DMS114 treated with DMSO at 0.1 percent for 48 hours (cell line): ENCODE measurements around the gene COL25A1.

ENCODE experiments used
- DNase-seq: peaks from one replicate; lab custom pipeline; 2025; ENCODE audit not compliant: unreplicated experiment; lab: John Stamatoyannopoulos, UW

COL25A1 gene

DNA sequence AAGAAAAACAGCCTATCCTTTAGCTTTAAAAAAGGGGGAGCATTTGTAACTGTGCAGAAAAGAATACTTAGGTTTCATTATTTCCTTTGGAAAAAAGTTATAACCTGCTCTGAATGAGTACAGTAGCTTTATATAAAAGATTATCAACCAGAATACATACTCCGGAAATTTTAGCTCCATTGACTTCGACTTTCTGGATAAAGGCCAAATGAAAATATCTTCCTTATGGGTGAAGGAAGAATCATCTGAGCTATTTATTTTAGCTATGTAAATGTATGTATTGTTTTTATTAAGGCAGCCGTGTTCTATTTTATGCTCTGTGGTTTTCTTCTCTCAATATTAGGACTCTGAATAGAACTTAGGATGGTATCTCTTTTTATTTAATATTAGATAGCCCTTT lies 470.6 kb downstream of the COL25A1 start:
- no peak for DNase-seq

DNA sequence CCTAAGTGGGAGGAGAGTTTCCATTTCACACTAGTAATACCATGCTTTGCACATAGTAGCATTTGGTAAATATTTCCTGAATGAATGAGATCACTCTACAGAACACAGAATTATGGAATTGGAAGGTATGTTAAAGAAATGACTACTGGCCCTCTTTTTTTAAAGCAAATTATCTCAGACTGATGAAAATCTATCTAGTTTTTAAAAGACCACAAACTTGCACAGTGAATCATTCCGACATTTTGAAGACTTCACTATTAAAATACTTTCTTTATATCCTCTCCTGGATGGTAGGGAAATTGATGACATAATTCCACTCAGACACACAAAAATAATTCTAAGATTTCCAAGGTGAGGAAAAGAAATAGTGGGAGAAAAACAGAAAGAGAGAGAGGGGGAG lies 471.2 kb downstream of the COL25A1 start:
- no peak for DNase-seq

DNA sequence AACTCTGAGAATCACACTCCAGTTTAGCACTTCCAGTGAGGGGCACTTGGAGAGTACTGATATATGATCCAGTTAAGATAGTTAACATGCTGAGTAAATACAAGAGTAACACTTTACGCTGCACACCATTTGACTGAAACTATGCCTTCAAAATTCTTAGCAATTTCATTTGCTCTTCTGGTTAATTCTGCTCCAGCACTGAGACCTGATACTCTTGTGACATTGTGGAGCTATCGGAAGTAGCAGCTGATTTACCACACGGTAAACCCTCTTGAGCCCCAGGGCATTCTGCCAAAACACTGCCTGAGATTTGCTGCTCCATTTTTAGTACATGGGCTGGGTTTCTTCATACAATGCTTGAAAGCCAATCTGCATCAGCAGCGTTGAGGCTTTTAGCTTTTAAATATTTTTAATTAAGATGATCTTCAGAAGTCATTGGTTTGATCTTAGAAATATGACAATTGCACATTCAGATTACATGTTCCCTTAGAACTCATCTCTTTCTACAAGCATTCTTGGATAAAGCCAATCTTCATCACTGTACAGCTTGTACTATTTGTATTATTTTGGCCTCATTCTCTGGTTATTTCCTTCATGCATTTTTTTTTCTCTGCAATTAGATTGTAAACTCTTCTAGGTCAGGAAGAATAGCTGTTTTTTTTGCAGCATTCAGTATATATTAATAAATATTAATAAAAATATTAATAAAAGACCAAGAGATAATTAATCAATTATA lies 471.8 kb downstream of the COL25A1 start:
- DNase-seq = no peak

DNA sequence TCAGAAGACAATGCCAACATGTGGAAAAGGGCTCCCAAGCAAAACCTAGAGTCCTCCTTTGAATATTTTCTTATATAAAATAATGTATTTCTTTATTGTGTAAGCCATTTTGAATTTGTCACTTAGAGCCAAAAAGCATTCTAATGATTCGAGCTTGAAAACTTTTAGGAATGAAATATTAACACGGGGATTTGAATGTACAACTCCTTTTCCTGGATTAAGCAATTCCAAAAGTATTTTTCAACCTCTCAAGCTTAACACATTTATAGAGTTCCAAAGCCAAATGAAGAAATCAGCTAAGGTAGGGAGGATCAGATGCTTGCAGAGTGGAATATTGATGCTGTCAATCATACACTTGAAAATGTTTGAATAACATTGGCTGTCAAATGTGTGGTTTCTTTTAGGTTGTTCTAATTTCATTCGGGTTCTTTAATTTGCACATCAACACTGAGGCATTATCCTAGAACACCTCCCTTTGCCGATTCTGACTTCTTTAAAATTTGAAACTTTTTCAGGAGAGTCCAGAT lies 472.4 kb downstream of the COL25A1 start:
- no peak for DNase-seq

DNA sequence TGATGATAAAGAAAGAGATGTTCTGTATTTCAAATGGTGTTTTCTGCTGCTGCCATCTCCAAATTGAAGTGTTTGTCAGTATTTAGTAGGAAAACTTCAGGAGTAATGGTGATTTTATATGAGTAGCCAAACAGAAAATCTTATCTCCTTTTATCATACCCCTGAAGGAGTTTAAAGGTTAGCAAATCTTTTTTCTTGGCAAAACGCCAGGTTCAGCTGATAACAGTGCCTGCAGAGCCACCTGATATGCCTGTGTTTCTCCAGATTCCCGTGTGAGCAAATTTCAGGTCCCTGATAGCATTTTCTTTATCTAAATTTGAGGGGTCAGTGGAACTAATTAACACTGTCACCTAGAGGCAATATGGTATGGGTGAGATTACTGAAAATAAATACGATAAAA lies 473.8 kb downstream of the COL25A1 start:
- no peak for DNase-seq

DNA sequence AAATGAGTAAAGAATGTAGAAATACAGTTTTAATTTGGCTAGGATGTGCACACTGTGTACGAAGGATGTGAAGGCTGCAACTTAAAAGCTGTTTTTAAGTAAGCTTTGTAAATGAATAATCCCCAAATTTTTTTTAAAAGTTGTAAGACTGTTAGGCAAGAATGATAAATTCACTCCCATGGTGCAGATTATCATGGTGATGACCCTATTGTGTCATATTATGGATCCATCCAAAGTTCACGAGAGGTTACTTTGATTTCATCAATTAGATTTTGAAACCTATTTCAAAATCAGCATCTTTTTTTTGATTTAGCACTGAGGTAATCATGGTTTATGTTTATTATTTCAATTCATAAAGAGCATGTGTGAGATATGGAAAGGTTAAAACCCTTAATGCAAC lies 476.7 kb downstream of the COL25A1 start:
- DNase-seq = no peak

DNA sequence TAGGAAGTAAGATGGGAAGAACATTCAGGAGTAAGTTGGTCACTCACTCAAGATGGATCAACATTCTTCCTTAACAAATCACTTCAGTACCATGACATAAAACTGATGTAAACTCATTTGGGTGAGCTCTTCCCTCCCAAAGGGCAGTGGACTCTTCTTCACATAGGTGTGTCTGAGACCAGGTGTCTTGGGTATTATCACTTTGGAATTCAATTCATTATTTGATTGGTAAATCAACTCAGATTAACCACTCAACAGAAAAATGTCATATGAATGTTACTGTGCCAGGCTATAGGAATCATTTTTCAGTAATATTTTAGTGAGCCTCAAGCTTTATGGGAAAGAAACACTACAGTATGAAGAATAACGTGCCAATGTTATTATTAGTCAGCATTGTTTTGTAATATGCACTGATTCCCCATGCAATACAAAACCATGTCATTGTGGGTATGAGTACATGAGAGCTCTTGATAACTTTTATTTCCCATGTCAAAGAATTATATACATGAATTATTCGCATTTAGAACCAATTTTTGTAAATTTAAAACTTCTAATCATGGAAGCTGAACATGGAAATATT lies 481.0 kb downstream of the COL25A1 start:
- DNase-seq = no peak

DNA sequence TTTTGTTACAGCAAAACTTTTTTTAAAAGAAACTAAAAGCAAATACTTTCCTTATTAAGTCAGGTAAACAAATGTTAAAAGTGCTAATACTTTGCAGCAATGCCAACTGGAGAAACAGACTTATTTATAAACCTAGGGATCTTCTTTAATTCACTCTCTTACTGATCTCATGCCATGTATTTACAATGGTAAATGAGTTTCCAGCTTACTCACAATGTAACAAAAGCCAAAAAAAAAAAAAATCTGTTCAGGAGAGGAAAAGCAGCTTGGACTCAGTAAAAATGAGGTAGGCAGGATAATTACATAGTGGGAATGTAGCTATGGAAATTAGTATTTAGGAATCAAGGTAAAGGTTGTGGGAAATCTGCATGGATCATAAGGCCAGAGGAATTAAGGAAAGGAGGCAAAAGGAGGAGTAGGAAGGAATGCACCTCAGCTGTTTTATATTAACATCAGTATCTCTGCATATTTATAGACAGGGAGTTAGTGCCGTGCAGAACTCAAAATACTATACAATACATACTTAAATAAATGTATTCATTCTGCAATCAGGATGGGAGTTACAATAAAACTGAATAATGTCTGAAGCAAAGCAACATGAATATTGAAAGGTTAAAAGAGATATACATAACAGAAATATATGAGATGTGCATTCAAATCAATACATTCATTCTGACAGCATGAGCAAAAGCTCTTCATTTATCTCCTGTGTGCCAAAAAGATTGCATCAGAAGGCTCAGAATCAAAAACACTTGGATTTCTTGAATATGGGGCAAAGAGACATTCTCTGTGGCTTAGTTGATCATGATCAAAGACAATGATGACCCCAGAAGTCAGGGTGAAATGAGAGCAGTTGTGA lies 481.7 kb downstream of the COL25A1 start:
- DNase-seq = no peak

DNA sequence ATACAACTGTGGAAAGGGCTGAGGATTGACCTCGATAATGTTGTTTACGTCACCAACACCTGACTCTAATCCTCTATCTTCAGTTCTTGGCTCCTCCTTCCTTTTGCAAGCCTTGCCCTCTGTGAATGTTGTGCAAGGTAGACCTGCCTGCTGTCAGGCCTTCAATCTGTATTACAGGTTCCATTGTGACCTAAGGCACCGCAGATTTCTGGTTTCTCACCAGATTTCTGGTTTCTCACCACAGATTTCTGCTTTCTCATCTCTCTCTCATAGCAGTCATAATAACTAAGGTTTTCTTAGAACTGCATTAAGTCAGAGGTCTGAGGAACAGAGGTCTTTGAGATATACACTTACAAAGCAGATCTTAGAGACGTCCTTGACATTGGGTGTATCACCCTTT lies 488.1 kb downstream of the COL25A1 start:
- no peak for DNase-seq

DNA sequence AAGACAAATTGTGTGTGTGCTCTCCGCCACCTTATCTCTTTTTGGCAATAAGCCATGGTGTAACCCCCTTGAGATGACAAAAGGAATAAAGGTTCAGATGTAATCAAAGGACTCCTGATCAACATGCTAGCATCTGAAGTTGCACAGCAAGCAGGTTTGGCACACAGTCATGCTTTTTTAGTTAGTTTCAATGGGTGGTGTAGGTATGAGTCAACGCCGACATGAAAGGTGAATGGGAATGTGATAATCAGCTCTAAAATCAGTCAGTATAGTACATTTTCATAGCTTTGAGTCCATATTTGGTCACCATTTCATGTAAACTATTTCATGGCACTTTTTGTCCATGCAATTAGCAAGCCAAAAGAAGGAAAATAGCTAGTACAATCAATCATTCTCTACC lies 489.2 kb downstream of the COL25A1 start:
- DNase-seq = no peak

DNA sequence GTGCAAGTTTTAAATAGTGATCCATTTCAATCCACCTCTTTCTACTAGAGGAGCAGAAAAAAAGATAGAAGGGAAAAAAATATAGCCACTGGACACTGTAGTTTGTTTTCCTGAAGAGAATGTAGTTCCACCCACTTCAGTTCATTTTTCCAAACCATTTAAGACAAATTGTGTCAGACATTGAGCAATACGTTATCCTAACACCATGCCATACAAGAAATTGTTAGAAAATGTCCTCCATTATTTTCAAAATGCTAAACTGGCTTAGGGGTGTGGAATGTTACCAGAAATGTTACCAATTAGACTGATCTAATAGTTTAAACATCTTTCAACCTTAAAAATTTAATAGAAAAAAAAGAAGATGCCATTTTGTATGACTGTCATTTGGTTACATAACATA lies 491.0 kb downstream of the COL25A1 start:
- DNase-seq = no peak

DNA sequence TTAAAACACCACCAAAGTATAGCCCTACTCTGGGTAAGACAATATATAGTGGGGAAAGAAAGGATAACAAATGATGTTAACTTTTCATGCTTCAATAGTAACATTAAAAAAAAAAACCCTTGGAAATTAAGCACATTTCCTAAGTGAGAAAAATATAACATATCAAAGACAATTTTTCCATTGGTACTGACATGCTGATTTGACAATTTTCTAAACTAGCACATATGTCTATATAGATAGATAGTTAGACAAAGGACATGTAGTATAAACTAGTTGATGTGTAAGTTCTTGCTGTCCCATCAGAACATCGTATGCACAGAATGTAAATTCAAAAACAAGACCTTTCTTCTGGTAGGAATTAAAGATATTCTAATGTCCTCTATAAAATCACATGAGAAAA lies 492.4 kb downstream of the COL25A1 start:
- no peak for DNase-seq

DNA sequence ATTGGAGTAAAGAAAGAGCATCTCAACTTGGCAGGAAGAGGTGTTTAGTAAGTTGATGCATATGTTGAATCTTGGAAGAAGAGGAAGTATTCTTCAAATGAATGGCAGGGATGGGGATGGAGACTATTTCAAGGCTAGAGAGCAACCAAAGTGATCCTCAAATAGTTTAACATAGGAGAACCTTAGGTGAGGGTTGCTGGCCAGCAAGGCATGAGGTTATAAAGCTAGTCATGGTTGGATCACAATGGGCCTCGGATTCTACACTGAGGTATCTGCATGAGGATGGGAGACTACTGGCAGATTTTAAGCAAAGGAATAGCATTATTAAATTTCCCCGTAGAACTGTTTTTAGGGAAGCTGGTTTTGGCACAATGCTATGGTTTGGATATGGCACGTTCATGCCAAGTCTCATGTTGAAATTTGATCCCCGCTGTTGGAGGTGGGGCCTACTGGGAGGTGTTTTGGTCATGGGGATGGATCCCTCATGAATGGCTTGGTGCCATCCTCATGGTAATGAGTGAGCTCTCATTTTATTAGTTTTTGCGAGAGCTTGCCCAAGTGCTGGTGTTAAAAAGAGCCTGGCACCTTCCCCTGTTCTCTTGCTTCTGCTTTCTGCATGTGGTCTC lies 497.7 kb downstream of the COL25A1 start:
- DNase-seq = no peak

DNA sequence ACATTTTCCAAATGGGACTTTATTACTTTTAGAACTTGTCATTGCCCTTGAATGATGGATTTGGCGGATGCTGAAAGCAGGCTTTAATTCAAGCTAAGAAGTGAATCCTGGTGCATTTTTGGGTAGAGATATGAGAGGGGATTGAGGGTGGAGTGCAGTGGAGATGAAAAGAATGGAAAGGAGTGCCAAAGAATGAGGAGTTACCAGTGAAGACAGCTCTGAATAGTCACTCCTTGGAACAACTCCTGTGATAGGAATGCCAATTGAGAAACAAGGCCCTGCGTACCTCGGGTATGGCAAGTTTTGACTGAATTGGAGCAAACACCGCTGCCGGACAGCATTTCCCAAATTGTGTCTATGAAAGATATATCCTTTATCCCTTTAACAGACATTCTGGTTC lies 503.2 kb downstream of the COL25A1 start:
- DNase-seq = no peak

DNA sequence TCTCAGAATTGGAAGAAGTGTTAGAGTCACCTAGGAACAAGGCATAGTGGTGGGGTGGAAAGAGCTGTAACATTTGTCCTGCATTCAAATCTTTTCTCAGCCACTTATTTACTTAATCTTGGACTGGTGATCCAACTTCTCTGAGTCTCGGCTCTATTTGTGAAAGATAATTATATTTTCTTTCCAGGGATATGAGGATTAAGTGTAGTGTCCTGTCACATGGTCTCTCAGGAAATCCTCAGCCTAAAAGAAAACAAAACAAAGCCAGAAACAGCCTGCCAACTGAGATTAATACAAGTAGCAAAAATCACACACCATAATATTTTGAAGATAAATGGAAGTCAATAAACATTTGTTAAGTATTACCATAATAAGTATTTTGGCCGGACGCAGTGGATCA lies 506.3 kb downstream of the COL25A1 start:
- no peak for DNase-seq

DNA sequence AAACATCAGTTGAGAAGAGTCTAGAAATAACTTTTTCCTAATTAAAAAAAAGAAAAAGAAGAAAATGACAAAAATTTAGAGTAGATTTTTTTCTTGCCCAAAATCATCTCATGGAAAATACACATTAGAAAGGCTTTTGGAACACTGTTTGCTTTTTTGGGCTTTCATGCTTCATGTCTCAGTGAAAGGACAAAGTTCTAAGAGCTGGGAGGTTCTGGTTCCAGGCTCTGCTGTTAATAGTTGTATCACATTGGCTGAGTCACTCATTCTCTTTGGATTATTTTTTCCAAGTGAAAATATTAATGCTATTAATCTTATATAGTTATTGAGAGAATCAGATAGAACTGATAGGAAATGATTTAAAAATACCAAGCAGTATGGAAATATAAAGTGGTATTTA lies 506.7 kb downstream of the COL25A1 start:
- DNase-seq = no peak

DNA sequence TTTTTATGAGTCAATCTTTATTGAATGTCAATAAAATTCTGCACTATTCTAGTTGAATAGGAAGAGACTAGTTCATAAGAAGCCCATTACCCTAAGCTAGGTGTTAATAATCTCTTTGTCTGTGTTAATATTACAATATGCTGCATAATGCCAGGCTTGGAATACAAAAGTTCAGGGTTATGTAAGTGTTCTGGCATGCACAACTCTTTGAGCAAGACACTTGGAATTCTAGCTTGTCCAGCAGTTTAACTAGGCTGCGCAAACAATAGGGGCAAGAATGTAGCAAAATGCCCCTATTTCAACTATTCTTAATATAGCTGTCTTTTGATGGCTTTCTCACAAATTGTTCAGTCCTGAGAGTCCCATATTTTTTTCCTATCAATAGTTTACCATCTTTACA lies 508.3 kb downstream of the COL25A1 start:
- no peak for DNase-seq

DNA sequence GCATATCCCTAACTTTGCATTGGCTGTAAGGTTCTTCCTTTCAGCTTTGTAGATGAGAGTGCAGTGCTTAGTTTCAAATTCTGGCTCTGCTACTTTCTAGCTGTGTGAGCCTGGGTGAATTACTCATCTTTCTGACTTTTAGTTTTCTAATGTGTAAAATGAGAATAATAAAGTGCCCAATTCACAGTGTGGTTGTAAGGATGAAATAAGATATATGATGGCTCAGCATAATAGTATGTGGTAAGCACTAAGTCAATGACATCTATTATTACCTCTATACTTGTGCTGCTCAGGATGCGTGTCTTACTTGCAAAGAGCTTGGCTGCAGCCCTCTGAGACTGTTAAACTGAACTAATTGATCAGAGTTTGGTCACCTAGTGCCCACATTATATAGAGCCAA lies 509.0 kb downstream of the COL25A1 start:
- no peak for DNase-seq

DNA sequence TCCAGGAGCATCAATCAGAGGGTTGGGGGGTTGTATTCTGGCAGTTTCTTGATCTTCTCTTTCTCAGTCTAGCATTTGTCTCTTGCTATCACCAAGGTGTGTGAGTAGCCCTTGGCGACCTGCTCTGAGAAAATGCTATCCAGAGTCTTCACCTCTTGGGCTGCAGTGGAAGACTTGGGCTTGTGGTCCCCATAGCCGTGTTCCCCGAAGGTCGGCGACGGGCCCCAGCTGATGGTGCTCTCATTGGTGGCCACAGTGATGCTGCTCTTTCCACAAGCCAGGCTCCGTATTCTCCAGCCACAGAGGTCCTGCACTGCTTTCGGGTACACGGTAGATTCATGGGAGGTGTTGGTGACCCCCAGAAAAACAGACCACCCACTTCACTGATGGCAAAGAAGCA lies 513.7 kb downstream of the COL25A1 start:
- no peak for DNase-seq

DNA sequence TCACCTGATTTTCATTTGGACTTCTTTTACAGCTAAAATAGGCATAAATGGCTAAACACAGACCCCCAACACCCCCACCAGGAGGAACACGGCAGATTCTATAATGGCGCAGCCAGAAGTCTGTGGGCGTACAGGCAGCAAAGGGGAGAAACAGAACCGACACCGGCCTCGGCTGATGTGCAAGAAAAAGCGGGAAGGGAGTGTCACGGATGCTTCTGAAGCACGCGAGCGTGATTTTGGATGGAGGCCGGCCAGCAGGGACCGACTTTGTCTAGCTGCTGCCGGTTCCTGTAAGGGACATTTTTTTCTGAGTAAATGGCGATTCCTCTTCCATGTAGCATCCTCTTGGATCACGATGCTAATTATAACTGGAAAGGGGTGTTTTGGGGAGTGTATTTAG lies 514.7 kb downstream of the COL25A1 start:
- no peak for DNase-seq

DNA sequence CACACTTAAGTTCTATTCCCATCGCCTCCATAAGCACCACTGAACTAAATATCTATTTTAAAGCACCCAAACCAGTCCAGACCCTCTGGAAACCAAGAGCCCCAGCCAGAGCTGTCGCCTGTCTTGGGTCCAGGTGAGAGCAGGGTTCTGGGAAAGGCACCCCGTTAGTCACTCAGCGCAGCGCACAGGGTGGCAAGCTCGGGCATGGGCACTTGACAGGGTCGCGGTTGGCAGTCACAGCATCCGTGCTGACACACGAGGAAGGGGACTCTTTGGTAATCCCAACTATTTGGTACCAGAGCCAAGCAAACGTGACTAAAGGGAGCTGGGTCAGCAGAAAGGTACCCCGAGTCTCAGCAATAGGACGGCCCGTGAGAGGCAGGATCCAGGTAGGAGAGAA lies 515.4 kb downstream of the COL25A1 start:
- DNase-seq = no peak

DNA sequence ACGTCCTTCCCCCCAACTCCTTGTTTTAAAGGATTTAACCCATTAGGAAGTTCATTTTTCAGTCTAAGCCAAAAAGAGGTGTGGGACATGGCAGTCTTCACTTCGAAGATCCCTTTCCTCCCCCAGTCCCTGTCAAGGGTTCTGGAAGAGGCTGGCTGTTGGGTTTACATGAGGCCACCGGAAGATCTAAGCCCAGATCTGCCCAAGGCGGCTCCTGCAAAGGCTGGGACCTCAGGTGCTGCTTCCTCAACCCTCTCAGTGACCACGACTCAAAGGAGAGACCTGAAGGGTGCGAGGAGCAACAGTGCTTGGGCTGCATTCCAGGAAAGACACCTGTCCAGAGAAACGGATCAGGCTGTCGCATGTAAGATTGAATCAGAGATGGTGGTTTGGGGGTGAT lies 516.1 kb downstream of the COL25A1 start:
- no peak for DNase-seq
